GM19467 (cell line): ENCODE results near the gene MAPK10.
A peak's percentile ranks its signal among the peaks of the same experiment; 100 is the strongest.

Experiments used
- ATAC-seq: cut with Tn5 transposase; IDR thresholded peaks from one replicate; pipeline ENCODE4 v1.9.1; 2021; ENCODE audit warnings: mild to moderate bottlenecking, moderate library complexity; ENCODE audit not compliant: unreplicated experiment

The MAPK10 gene

GRCh38 chr4:86359944-86360478 lies at the start of gene MAPK10:
Gene MAPK10 (minus strand): TSS chr4:86360053.
- ATAC-seq: peak; percentile 99

DNA sequence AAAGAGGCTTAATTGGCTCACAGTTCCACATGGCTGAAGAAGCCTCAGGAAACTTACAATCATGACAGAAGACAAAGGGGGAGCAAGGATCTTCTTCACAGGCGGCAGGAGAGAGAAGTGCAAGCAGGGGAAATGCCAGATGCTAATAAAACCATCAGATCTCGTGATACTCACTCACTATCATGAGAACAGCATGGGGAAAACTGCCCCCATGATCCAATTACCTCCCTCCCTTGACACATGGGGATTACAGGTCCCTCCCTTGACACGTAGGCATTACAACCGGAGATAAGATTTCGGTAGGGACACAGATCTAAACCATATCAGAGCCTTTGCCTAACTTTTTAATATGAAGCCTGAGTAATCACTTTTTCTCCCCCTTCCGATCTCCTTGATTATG lies 43.7 kb upstream of the MAPK10 start:
- no peak for ATAC-seq

DNA sequence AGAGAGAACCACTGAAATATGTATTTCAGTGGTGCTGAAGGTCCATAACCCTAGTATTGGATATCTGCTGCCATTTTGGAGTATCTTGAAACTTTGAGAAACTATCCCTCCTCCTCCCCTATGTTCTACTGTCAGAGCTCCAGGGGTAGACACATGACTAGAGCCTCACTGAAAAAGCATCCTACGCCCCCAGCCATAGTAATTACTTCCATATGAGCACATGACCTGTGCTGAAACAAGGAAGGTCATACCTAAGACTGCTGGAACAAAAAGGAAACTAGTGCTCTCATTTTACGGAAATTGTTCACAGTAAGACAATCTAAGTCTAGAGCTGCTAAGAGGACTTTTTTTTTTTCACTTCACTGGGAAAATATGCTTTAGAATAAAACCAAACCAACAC lies 42.0 kb upstream of the MAPK10 start:
- ATAC-seq: no peak

DNA sequence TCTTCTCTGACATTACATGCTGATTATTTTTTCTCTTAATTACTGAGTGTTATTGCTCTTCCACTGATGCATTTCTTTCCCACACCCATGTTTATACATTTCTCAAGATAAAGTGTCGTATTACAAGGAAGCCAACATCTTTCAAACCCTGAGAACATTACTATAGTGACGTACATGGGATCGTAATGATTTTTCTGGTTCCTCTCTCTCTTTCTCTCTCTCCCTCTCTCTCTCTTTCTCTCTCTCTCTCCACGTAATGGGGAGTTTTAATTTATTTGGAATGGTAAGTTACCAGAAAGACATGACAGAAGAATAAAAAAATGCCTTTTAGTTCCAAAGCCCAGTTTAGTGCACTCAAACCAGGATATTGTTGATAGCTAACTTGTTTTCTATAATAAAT lies 40.4 kb upstream of the MAPK10 start:
- ATAC-seq: no peak

DNA sequence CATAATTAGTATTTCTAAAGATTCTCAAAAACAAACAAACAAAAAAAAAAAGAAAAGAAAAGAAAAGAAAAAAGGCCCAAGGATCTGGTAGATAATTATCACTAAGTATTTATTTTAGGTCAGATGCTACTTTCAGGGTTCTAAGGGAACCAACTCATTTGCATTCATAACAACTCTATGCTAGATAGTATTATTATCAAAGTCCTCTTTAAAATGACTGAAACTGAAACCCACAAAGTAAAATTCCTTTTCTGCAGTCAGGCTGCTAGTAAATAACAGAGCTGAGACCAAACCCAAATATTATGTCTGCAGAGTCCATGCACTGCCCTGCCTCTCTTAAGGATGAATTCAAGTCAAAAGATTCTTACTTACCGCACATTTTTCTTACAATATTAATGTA lies 38.3 kb upstream of the MAPK10 start:
- ATAC-seq: peak; percentile 57

DNA sequence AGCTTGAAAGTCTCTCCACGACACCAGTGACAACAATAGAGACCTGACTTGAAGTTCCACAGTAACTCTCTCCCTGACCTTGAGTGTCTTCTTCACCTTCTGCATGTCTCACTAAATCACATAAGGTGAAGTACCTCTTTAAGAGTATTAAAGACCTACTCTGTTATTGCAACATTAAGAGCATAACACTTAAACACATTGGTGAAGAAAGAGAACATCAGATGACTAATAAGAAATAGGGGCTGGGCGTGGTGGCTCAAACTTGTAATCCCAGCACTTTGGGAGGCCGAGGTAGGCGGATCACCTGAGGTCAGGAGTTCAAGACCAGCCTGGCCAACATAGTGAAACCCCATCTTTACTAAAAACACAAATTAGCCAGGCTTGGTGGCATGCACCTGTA lies 33.9 kb upstream of the MAPK10 start:
- no peak for ATAC-seq

GRCh38 chr4:86389664-86390063 lies 29.8 kb upstream of the MAPK10 start:
- ATAC-seq: no peak

DNA sequence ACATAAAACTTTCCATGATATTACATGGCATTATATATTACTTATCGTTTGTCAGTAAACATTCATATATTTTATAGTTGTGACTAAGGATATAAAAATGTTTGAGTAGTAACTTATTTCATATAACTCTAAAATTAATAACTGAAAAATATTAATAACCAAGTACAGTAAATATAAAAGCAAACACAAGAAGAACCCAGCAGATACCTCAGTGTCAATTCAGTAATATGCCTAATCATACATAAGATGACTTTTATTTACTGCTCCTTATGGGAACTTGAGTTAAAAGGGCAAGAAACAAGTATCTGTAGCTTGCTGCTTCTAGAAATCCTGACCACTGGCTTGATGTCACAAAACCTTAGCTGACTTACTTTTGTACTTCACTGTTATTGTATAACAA lies 28.4 kb upstream of the MAPK10 start:
- no peak for ATAC-seq

- no peak for ATAC-seq
Measured at GRCh38 chr4:86386817-86387415, 27.1 kb upstream of the MAPK10 start.

GRCh38 chr4:86386201-86386600 lies 26.3 kb upstream of the MAPK10 start:
- ATAC-seq: no peak

DNA sequence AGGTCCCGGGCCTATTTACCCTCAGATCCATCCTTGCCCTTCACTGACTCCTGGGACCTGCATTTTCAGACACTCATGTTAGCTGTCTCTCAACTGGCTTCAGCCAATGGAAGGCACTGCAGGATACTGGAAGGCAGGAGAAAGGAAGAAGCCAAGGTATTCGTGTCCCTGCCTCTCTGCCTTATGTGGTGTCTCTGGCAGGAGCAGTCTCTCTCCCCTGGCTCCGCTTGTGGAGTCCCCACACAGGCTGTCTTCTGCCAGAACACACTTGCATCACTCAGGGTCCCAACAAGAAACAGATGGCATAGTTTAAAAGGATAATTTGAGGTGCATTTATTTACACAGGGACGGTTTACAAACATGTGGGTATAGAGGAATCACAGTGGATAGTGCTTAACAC lies 21.6 kb upstream of the MAPK10 start:
- no peak for ATAC-seq

DNA sequence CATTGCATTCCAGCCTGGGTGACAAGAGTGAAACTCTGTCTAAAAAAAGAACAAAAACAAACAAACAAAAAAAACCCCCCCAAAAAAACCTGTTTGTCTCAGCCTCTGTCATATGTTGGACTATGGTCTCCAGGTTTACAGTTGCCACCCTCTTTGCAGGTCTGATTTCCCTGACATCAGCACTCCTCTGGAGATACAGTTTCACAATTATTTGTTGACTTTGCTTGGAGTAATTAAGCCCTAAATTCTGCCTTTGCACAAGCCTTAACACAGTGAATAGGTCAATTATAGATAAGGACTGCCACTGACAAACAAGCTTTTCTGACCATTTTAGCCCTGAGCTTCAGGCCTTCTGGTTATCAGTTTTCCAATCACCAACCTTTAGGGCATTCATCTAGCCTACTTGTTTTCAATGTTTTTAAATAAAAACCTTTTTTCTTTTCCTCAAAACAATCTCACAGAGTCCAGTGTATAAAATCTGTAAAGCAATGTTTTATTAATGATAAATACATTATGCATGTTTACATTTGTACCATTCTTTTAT lies 20.4 kb upstream of the MAPK10 start:
- no peak for ATAC-seq

- ATAC-seq: no peak
Measured at GRCh38 chr4:86376850-86377249, 17.0 kb upstream of the MAPK10 start.

GRCh38 chr4:86368433-86368832 lies 8.6 kb upstream of the MAPK10 start:
- no peak for ATAC-seq

DNA sequence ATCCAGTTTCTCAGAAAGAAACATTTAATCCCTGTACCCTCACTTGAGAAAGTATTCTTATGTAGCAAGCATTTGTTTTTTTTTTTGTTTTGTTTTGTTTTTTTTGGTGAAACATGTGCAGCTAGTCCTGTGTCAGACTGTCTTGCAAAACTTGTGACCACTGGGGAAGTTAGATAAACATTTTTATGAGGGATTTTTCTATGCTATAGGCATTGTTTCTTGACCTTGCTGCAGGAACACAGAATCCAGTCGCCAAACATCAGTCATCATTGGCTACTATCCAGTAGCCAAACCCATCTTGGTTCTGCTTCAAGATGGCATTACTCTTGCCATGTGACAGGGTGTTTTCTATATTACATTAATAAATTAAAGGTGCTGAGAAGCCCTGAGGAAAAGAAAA lies 7.7 kb upstream of the MAPK10 start:
- no peak for ATAC-seq

- no peak for ATAC-seq
Measured at GRCh38 chr4:86366920-86367319, 7.1 kb upstream of the MAPK10 start.

DNA sequence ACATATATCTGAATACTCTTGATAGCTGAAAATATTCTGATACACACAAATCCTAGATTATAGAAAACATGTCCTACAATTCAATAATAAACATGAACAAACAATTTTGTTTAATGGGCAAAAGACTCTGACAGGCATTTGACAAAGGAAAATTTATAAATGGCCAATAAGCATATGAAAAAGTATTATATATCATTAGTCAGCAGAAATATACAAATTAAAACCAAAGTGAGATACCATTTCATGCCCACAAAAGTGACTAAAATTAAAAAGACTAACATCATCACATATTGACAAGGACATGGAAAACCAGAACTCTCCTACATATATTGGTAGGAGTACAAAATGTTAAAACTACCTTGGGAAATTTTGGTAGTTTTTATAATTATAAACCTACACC lies 2.7 kb upstream of the MAPK10 start:
- ATAC-seq: no peak

- no peak for ATAC-seq
Measured at GRCh38 chr4:86358257-86358656, 1.6 kb downstream of the MAPK10 start.

DNA sequence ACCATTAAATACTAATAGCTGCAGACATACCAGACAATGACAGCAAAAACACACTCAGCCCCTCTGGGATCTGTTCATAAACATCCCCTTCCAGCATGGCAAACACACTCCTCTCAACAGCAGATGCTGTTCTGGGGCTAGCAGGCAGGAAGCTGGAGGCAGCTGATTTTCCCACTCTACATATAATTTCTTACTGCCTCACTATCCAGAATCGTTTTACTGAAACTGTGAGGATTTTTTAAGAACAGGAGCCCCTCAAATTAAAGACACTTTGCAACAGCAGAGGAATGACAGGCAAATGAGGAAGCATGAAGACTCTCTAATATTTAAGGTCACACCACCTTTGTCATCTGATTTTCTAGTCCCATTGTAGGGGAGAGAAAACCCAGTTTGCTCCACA lies 2.2 kb downstream of the MAPK10 start:
- ATAC-seq: no peak

- no peak for ATAC-seq
Measured at GRCh38 chr4:86356425-86357210, 3.2 kb downstream of the MAPK10 start.

- ATAC-seq: no peak
Measured at GRCh38 chr4:86354390-86354789, 5.5 kb downstream of the MAPK10 start.

DNA sequence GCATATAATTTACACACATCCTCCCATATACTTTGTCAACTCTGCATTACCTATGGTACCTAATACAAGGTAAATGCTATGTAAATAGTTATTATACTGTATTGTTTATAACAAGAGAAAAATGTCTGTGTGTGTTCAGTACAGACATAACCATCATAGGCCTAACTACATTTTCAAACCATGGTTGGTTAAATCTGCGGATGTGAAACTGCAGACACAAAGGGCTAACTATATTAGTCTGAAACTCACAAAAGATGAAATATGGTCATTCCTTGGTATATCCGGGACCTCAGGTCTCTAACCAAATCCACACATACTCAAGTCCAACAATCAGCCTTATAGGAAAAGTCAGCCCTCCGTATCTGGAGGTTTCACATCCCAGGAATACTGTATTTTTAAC lies 13.5 kb downstream of the MAPK10 start:
- ATAC-seq: no peak
